ENCODE measurements around the gene KBTBD6.

GRCh38 chr13:41179593-41180250 lies 47.1 kb upstream of the KBTBD6 start:
- TF ChIP-seq POLR2A (IDR thresholded peaks at IDR 0.05; ENCODE audit: control extremely low read depth in 1 of 2, low read depth in 2 of 2, low read length in 2 of 2): no peak
- TF ChIP-seq TAF1 (IDR thresholded peaks at IDR 0.05; ENCODE audit: low read depth, low read length): no peak
- no peak for TF ChIP-seq CTCF (IDR thresholded peaks at IDR 0.05; ENCODE audit: control extremely low read depth in 1 of 3, insufficient read depth in 1 of 3, low read depth in 1 of 3, low read length in 3 of 3)
- TF ChIP-seq GABPA (IDR thresholded peaks at IDR 0.05; ENCODE audit: borderline replicate concordance, insufficient read depth, low read length): no peak
- TF ChIP-seq SRF (IDR thresholded peaks at IDR 0.05; ENCODE audit: low read depth, low read length): no peak

Data from H1 (cell line).